Caki2 (cell line): ENCODE results near the gene CYBRD1. TPM values are rescaled to one million over a fixed set of nuclear protein-coding genes. Genes with fewer than 3 reads are reported as not detected.
A peak's percentile ranks its signal among the peaks of the same experiment; 100 is the strongest.
"Not testable (repeated sequence)": the region's sequence is repeated elsewhere in the genome, so short reads cannot be mapped to it uniquely, and the experiment has no call there.

Source experiments
- DNase-seq: peaks from one replicate; pipeline ENCODE4 v3.0.0-alpha.2; 2015; ENCODE audit warnings: low read depth
- in situ Hi-C: cut with HindIII; loops from 2 replicates; pipeline ENCODE4 v1.10.0; 2016; ENCODE audit warnings: low sequenced_read_pairs, low pct_unique_long_range_greater_than_20kb, mixed read lengths
- total RNA-seq: library from RNA; depleted of rRNA; stranded (reverse); fragments of >200 nt; shearing (Covaris generic); gene quantifications from 2 replicates; pipeline ENCODE4 v1.2.3, GENCODE V29; 2014; ENCODE audit warnings: low replicate concordance

The CYBRD1 gene
- total RNA-seq, 1 experiment from 2014 or later: not detected

- no peak for DNase-seq
- in situ Hi-C loops: no loop called here
These were observed 9.5 kb upstream of the CYBRD1 start for GRCh38 chr2:171512683-171513195.

- in situ Hi-C loops: no loop called here
- no peak for DNase-seq
These were observed 8.5 kb upstream of the CYBRD1 start for GRCh38 chr2:171513719-171514160.

- in situ Hi-C loops: no loop called here
These were observed 7.2 kb upstream of the CYBRD1 start for GRCh38 chr2:171514908-171515582.

GRCh38 chr2:171515672-171516298 is 6.5 kb upstream of the CYBRD1 start:
- DNase-seq: no peak
- in situ Hi-C loops: no loop called here

More at GRCh38 chr2:171514908-171515582, 7.2 kb upstream of the CYBRD1 start:
- DNase-seq: no peak

GRCh38 chr2:171516793-171517192 is 5.5 kb upstream of the CYBRD1 start:
- no peak for DNase-seq
- in situ Hi-C loops: no loop called here

- no peak for DNase-seq
- in situ Hi-C loops: no loop called here
These were observed 1.8 kb upstream of the CYBRD1 start for GRCh38 chr2:171520471-171520870.

- no peak for DNase-seq
- in situ Hi-C loops: no loop called here
These were observed 768 bp upstream of the CYBRD1 start for GRCh38 chr2:171521361-171522051.

- no peak for DNase-seq
- in situ Hi-C loops: no loop called here
These were observed 464 bp downstream of the CYBRD1 start for GRCh38 chr2:171522788-171523087.

GRCh38 chr2:171523088-171524017 is 1.1 kb downstream of the CYBRD1 start:
- in situ Hi-C loops: no loop called here
- DNase-seq: no peak

- in situ Hi-C loops: no loop called here
- no peak for DNase-seq
These were observed 1.7 kb downstream of the CYBRD1 start for GRCh38 chr2:171524018-171524401.

GRCh38 chr2:171529914-171530313 is 7.6 kb downstream of the CYBRD1 start:
- in situ Hi-C loops: no loop called here
- DNase-seq: no peak

- DNase-seq: no peak
- in situ Hi-C loops: no loop called here
These were observed 8.1 kb downstream of the CYBRD1 start for GRCh38 chr2:171530378-171530777.

GRCh38 chr2:171530859-171531258 is 8.6 kb downstream of the CYBRD1 start:
- in situ Hi-C loops, DNase-seq: not testable (repeated sequence)

- in situ Hi-C loops: no loop called here
- peak; percentile 14 for DNase-seq
These were observed 9.0 kb downstream of the CYBRD1 start for GRCh38 chr2:171531291-171531690.

- no peak for DNase-seq
- in situ Hi-C loops: no loop called here
These were observed 9.7 kb downstream of the CYBRD1 start for GRCh38 chr2:171531836-171532450.

GRCh38 chr2:171533331-171533730 is 11.1 kb downstream of the CYBRD1 start:
- in situ Hi-C loops: no loop called here

GRCh38 chr2:171535528-171535927 is 13.3 kb downstream of the CYBRD1 start:
- DNase-seq, in situ Hi-C loops: not testable (repeated sequence)

More at GRCh38 chr2:171533331-171533730, 11.1 kb downstream of the CYBRD1 start:
- no peak for DNase-seq

- no peak for DNase-seq
- in situ Hi-C loops: no loop called here
These were observed 18.2 kb downstream of the CYBRD1 start for GRCh38 chr2:171540437-171540836.
